Breast epithelium (tissue), 3 donors: Measurements from ENCODE around the gene DDX3Y.

Experiments
- POLR2A ChIP-seq: fragments of 450-650 bp; IDR thresholded peaks from one replicate; pipeline ENCODE4 v1.6.1; 2016; ENCODE audit warnings: antibody characterized with exemption, mild to moderate bottlenecking, moderate library complexity
- TF ChIP-seq, protein P1 (sequence below), 3 donors: fragments of 450-650 bp; IDR thresholded peaks; one replicate each; pipeline ENCODE4 v1.5.1; 2016 to 2017; ENCODE audit warnings: antibody characterized with exemption in 3 of 3, mild to moderate bottlenecking in 3 of 3, moderate library complexity in 3 of 3

DNA sequence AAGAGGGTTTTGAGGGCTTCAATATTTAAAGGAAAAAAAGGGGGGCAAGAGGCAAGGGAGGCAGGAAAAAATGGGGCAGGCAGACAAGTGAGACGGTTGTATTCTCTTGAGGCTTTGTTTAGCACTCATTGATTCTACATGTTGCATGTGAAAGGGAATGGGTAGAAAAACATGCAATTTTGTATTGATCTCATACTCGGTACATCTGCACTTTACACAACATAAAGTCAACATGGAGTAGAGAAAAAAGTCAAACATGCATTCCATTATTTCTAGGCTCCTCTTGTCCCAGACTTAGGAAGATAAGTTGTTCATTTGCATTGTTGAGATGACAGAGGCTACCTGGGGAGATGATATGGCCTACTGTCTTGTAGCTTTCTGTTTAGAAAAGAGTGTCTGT is 36.7 kb upstream of the DDX3Y start:
- TF ChIP-seq, protein P1, sequence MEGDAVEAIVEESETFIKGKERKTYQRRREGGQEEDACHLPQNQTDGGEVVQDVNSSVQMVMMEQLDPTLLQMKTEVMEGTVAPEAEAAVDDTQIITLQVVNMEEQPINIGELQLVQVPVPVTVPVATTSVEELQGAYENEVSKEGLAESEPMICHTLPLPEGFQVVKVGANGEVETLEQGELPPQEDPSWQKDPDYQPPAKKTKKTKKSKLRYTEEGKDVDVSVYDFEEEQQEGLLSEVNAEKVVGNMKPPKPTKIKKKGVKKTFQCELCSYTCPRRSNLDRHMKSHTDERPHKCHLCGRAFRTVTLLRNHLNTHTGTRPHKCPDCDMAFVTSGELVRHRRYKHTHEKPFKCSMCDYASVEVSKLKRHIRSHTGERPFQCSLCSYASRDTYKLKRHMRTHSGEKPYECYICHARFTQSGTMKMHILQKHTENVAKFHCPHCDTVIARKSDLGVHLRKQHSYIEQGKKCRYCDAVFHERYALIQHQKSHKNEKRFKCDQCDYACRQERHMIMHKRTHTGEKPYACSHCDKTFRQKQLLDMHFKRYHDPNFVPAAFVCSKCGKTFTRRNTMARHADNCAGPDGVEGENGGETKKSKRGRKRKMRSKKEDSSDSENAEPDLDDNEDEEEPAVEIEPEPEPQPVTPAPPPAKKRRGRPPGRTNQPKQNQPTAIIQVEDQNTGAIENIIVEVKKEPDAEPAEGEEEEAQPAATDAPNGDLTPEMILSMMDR (IDR thresholded peaks at IDR 0.05) = no peak
- TF ChIP-seq POLR2A = no peak
